HepG2 (cell line): Measurements from ENCODE around the gene NAT9. TPM values are rescaled to one million over a fixed set of nuclear protein-coding genes. Genes with fewer than 3 reads are reported as not detected.

Experiments
- ATAD3A ChIP-seq: sonication (generic); formaldehyde crosslinking; IDR thresholded peaks from 2 replicates; pipeline ENCODE4 v1.4.0; 2020; ENCODE audit warnings: missing genetic modification reagents
- DZIP1 ChIP-seq: sonication (generic); formaldehyde crosslinking; IDR thresholded peaks from 2 replicates; pipeline ENCODE4 v1.5.0; 2020; ENCODE audit warnings: mild to moderate bottlenecking, missing genetic modification reagents
- KLF12 ChIP-seq: sonication (generic); formaldehyde crosslinking; IDR thresholded peaks from 2 replicates; pipeline ENCODE4 v1.4.0; 2020; ENCODE audit warnings: missing genetic modification reagents, borderline replicate concordance
- MIER2 ChIP-seq: IDR thresholded peaks from 2 replicates; pipeline ENCODE4 v1.6.1; 2016; ENCODE audit warnings: missing biosample characterization, missing genetic modification reagents
- SMC3 ChIP-seq: IDR thresholded peaks from 2 replicates; pipeline ENCODE4 v1.6.1; 2011; ENCODE audit warnings: low read length, improper control_type of control experiment
- SNAI1 ChIP-seq: sonication (generic); formaldehyde crosslinking; IDR thresholded peaks from 2 replicates; pipeline ENCODE4 v1.5.0; 2020; ENCODE audit warnings: mild to moderate bottlenecking, missing genetic modification reagents, borderline replicate concordance
- SOX5 ChIP-seq: IDR thresholded peaks from 2 replicates; pipeline ENCODE4 v1.6.1; 2016; ENCODE audit warnings: borderline replicate concordance
- TBX2 ChIP-seq: sonication (generic); formaldehyde crosslinking; IDR thresholded peaks from 2 replicates; pipeline ENCODE4 v1.5.0; 2020; ENCODE audit warnings: missing genetic modification reagents, mild to moderate bottlenecking, borderline replicate concordance
- ZNF318 ChIP-seq: sonication (generic); formaldehyde crosslinking; IDR thresholded peaks from 2 replicates; pipeline ENCODE4 v1.4.0; 2020; ENCODE audit warnings: mild to moderate bottlenecking, missing genetic modification reagents
- ZNF451 ChIP-seq: sonication (generic); formaldehyde crosslinking; IDR thresholded peaks from 2 replicates; pipeline ENCODE4 v1.5.0; 2020; ENCODE audit warnings: mild to moderate bottlenecking, missing genetic modification reagents
- ZNF629 ChIP-seq: sonication (generic); formaldehyde crosslinking; conservative IDR thresholded peaks from 2 replicates; pipeline ENCODE4 v1.5.0; 2020; ENCODE audit warnings: missing genetic modification reagents
- polyA plus RNA-seq, 8 experiments: library from polyadenylated mRNA; depleted of rRNA in 3 of 8; stranded (reverse) in 7 of 8; unstranded in 1 of 8; fragments of >200 nt; fragmentation: Illumina TruSeq in 4 of 8; extraction: Trizol in 4 of 8; gene quantifications; 2 replicates each; pipeline versions ENCODE4 v1.2.1 to v1.2.3, GENCODE V29; 2011 to 2016; ENCODE audit warnings: low read depth in 4 of 8, missing spikeins in 1 of 8, mixed read lengths in 1 of 8; ENCODE audit not compliant: insufficient read depth in 1 of 8
- total RNA-seq, 5 experiments: library from RNA; depleted of rRNA; stranded (reverse); fragments of >200 nt; fragmentation: Illumina TruSeq; extraction: Trizol; gene quantifications; 2 replicates each; pipeline ENCODE4 v1.2.3, GENCODE V29; 2016; ENCODE audit warnings: low read depth in 1 of 5
- TF ChIP-seq, protein P1 (sequence below): sonication (generic); formaldehyde crosslinking; IDR thresholded peaks from 2 replicates; pipeline ENCODE4 v1.4.0; 2020; ENCODE audit warnings: mild to moderate bottlenecking, missing genetic modification reagents

NAT9 gene
- total and polyA plus RNA-seq, 2 of the 13 experiments (the other 11 are each of a cell fraction or from before 2014, with no cell fraction given): 39.7 to 44.2 TPM

DNA sequence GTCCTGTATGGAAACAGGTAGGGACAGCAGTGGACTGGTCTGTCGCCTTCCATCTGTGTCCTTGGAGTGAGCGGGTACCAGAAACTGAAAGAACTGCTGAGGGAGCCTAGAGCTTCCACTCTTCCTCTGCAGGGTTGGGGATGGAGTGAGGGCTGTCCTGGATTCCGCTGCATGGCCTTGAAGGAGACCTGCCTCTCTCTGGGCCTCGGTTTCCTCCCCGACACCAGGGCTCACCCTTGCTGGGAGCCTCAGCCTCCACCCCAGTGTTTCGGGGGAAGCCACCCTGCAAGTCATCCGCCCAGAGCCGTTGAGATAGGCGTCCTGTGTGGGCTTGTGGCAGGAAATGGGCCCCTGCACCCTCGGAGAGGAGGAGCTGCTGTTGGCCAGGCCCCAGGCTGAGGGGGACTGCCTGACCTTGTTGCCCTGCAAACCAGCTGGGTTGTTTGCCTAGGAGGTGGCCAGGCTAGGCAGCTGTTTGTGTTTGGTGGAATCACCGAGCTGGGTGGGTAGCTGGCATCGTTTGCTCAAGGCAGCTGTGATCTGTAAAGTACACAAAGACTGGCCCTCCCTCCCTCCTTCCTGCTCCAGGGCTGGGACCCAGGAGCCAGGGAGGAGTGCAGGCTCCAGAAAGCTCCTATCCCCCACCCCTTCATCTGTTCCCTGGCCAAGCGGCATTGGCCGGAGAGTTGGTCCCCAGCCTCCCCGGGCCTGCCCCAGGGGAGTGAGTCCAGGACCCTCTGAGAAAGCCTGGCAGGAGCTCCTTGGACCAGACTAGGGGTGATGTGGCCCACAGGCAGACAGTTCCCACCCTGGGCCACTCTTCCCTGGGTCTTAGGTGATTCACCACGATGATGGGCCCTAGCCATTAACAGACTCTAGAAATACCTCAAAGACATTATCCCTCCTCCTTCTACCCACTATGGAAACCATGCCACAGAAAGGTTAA is 37.8 kb downstream of the NAT9 start (continued):
- 0 out of 2 replicates have a peak, but pooled peaks have one; percentile 9 for TF ChIP-seq DZIP1 (CRISPR knock-in tag)
- TF ChIP-seq KLF12 (CRISPR knock-in tag): no peak
- TF ChIP-seq SNAI1 (CRISPR knock-in tag): no peak
- no peak; the same call in none of the 2 replicates for TF ChIP-seq SOX5 (CRISPR knock-in tag)
- 0 out of 2 replicates have a peak, but pooled peaks have one; percentile 7 for TF ChIP-seq ZNF629 (CRISPR knock-in tag)
- peak; percentile 67; the same call in 1 of the 2 replicates for TF ChIP-seq MIER2 (CRISPR knock-in tag)
- TF ChIP-seq, protein P1, sequence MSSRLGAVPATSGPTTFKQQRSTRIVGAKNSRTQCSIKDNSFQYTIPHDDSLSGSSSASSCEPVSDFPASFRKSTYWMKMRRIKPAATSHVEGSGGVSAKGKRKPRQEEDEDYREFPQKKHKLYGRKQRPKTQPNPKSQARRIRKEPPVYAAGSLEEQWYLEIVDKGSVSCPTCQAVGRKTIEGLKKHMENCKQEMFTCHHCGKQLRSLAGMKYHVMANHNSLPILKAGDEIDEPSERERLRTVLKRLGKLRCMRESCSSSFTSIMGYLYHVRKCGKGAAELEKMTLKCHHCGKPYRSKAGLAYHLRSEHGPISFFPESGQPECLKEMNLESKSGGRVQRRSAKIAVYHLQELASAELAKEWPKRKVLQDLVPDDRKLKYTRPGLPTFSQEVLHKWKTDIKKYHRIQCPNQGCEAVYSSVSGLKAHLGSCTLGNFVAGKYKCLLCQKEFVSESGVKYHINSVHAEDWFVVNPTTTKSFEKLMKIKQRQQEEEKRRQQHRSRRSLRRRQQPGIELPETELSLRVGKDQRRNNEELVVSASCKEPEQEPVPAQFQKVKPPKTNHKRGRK (CRISPR knock-in tag): no peak
- no peak for TF ChIP-seq ATAD3A
- TF ChIP-seq TBX2 (CRISPR knock-in tag): peak; percentile 73
- no peak for TF ChIP-seq SMC3
- no peak for TF ChIP-seq ZNF318
- no peak for TF ChIP-seq ZNF451 (CRISPR knock-in tag)
